ENCODE results near the gene PDE7B. TPM values are rescaled to one million over a fixed set of nuclear protein-coding genes. Genes with fewer than 3 reads are reported as not detected.

The PDE7B gene
- total and polyA plus RNA-seq, 2 of the 8 experiments (the other 6 are each of a cell fraction or from before 2014, with no cell fraction given): not detected

- Histone ChIP-seq H4K91ac (replicated peaks; ENCODE audit: insufficient read length, low read length) (no peak overlapping the region), H2AFZ (ENCODE audit: low read length) (no peak overlapping the region), H2BK20ac (ENCODE audit: low read length) (no peak overlapping the region), H3K4me1 (replicated peaks in 1 of 4; ENCODE audit: control insufficient read depth in 3 of 4, insufficient read depth in 4 of 4, low read length in 3 of 4) (no peaks in the 10 kb centered on the region), H4K20me1 (replicated peaks in 1 of 2; ENCODE audit: control insufficient read depth in 1 of 2, insufficient read depth in 2 of 2, low read length in 2 of 2) (no peaks in the 10 kb centered on the region), H2BK5ac (ENCODE audit: low read depth, low read length) (no peak overlapping the region), H2AK5ac (ENCODE audit: low read depth, low read length) (no peak overlapping the region), H3K27me3 (replicated peaks in 1 of 4; ENCODE audit: control insufficient read depth in 3 of 4, extremely low read depth in 1 of 4, insufficient read depth in 3 of 4, low read length in 3 of 4) (no peaks in the 10 kb centered on the region), H3K27ac (ENCODE audit: low read depth, low read length) (no peak overlapping the region), H3K9ac (replicated peaks in 1 of 4; ENCODE audit: extremely low read depth in 1 of 4, low read depth in 3 of 4, low read length in 3 of 4) (no peak overlapping the region), H3K56ac (replicated peaks; ENCODE audit: insufficient read length, low read depth, low read length) (no peak overlapping the region), H3K4me3 (ENCODE audit: extremely low read depth in 1 of 4, insufficient read depth in 2 of 4, low read depth in 3 of 4, low read length in 4 of 4) (no peak overlapping the region), H3K9me3 (ENCODE audit: insufficient read depth in 2 of 2, low read depth in 1 of 2, low read length in 1 of 2) (no peaks in the 10 kb centered on the region), H3K23me2 (ENCODE audit: low read depth, low read length) (no peaks in the 10 kb centered on the region; the same call in 1 of the 2 replicates), H3K18ac (ENCODE audit: extremely low read depth, low read length) (no peak overlapping the region), H2BK120ac (replicated peaks; ENCODE audit: low read depth, low read length) (no peak overlapping the region), H3K23ac (ENCODE audit: insufficient read length) (no peak overlapping the region), H3K79me1 (ENCODE audit: low read depth, low read length) (no peaks in the 10 kb centered on the region), H3K36me3 (ENCODE audit: control insufficient read depth in 2 of 4, insufficient read depth in 4 of 4, low read length in 3 of 4) (no peaks in the 10 kb centered on the region), H3K4ac (replicated peaks; ENCODE audit: insufficient read length, low read depth, low read length) (no peak overlapping the region), H3K4me2 (ENCODE audit: insufficient read depth in 1 of 2, low read depth in 2 of 2, low read length in 2 of 2) (no peak overlapping the region), H4K8ac (ENCODE audit: extremely low read depth, insufficient read depth, low read length) (no peak overlapping the region), H4K5ac (ENCODE audit: insufficient read length, low read depth, low read length) (no peak overlapping the region), H3K79me2 (ENCODE audit: control insufficient read depth in 1 of 2, insufficient read depth in 2 of 2, low read length in 2 of 2) (no peaks in the 10 kb centered on the region), H2BK12ac (ENCODE audit: low read depth, low read length) (no peak overlapping the region), H2BK15ac (ENCODE audit: low read length) (no peak overlapping the region), H3K14ac (ENCODE audit: insufficient read length) (no peak overlapping the region)
- POLR2A ChIA-PET (ENCODE audit: partially characterized antibody): no interaction called here
- TF ChIP-seq RFX5 (IDR thresholded peaks at IDR 0.05; ENCODE audit: borderline replicate concordance, low read depth, low read length): no peak
- no peak for TF ChIP-seq ATF3 (IDR thresholded peaks at IDR 0.05; ENCODE audit: insufficient read depth, low read depth, low read length)
- TF ChIP-seq POLR2A (IDR thresholded peaks at IDR 0.05; ENCODE audit: control extremely low read depth in 1 of 2, low read depth in 2 of 2, low read length in 2 of 2): no peak
- no peak for TF ChIP-seq SIRT6 (IDR thresholded peaks at IDR 0.05; ENCODE audit: low read length)
- no peak for TF ChIP-seq USF2 (IDR thresholded peaks at IDR 0.05; ENCODE audit: low read length)
- TF ChIP-seq JUND (IDR thresholded peaks at IDR 0.05; ENCODE audit: low read length): no peak
- no peak for TF ChIP-seq SP2 (IDR thresholded peaks at IDR 0.05; ENCODE audit: low read length)
- DNase-seq (ENCODE audit: low read depth in 1 of 2, low spot score in 2 of 2) (no peak), FAIRE-seq (no peak)
- CTCF ChIA-PET (ENCODE audit: partially characterized antibody): interaction anchor here (3.5 kb wide), 1 partner anchor 13 kb away, joined by 19 read pairs; no protein-coding TSS in a partner anchor
These were observed 362.4 kb downstream of the PDE7B start for GRCh38 chr6:136213853-136214252.

Measured in H1 (cell line).